Hair follicular keratinocyte (primary cell): ENCODE data around the gene ATAD3A. TPM values are rescaled to one million over a fixed set of nuclear protein-coding genes. Genes with fewer than 3 reads are reported as not detected.

Source experiments
- total RNA-seq: library from RNA; depleted of rRNA; stranded (reverse); fragments of >200 nt; gene quantifications from 2 replicates; pipeline ENCODE4 v1.2.3, GENCODE V29; 2015

The ATAD3A gene
- 40.2 and 78.4 TPM in 2 replicates for total RNA-seq

GRCh38 chr1:1511533-1512285, at the start of gene ATAD3A:
Gene ATAD3A, plus strand, starts transcription at chr1:1512162. Its CDS starts 107 bp downstream, at chr1:1512269.

DNA sequence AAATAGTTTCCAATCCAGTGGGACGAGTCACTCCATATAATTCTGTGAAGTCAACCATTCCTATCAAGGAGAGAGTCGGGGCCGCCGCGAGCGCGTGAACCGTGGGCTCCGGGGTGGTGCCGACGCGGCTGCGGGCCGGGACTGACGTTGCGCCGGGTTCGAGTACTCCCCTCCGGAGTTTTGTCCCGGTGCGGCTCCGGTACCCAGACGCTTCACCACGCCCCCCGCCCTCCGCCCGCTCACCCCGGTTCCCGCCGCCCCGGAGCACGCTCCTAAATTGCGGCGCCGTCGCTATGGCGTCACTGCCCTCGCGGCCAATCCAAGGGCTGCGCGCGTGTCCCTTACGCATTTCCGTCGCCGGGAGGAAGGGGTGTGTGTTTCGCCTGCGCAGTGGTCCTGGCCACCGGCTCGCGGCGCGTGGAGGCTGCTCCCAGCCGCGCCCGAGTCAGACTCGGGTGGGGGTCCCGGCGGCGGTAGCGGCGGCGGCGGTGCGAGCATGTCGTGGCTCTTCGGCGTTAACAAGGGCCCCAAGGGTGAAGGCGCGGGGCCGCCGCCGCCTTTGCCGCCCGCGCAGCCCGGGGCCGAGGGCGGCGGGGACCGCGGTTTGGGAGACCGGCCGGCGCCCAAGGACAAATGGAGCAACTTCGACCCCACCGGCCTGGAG, 40.4 kb upstream of the ATAD3A start, which contains the start of gene ATAD3B:
ATAD3B (plus strand) TSS at position 377 of the 664 bp plus-strand sequence; CDS start at position 497, 120 bp downstream.

GRCh38 chr1:1540090-1540817, 28.3 kb downstream of the ATAD3A start, which contains the start of gene TMEM240:
Gene TMEM240, minus strand, starts transcription at chr1:1540624. Its CDS starts 278 bp downstream, at chr1:1540346.

DNA sequence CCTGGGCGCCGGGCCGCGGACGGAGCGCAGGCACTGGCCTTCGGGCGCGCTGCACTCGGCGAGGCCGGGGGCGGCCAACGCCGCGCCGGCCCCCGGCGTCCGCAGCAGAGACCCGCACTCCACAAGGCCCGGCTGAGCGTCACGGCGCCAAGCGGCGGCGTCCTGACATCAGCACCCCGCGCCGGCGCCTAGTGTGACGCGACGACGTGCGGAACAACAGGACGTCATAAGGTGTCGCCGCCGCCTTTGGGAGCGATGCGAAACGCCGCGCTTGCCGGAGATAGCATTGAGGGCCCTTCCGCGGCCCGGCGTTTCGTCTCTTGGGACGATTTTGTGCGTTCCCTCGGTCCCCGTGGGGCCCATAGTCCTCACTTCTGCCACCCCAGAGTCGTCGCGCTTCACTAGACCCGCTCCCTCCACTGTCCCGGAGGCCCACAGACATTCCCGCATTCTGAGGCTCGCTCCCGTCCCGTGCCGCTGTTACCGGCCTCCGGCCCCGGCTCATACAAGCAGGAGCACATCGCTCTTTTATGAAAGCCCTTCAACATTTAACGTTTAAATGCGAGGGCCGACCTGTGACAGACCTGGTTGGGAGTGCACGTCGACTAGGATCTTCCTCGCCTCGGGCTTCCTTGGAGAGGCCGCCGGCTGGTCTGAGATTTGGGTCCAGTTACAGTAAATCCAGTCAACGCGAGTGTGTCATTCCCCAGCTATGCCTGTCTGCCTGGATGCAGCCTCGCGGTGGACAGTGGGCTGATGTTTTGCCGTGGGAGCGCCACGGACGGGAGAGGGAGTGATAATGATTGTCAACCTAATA, 63.0 kb downstream of the ATAD3A start, which contains the start of gene SSU72:
SSU72 (minus strand) TSS at position 143 of the 817 bp plus-strand sequence. CDS start 306 bp downstream, outside the sequence.

Other genes with a start within 250 kb of the ATAD3A start
- 28.3 and 55.2 TPM in 2 replicates for gene UBE2J2, start 238.3 kb upstream of the ATAD3A start, total RNA-seq
- gene SCNN1D, start 231.7 kb upstream of the ATAD3A start, total RNA-seq, result 0.08 and 0.16 TPM in 2 replicates
- 17.6 and 25.7 TPM in 2 replicates for gene ACAP3, start 204.2 kb upstream of the ATAD3A start, total RNA-seq
- 41.2 and 61.1 TPM in 2 replicates for gene PUSL1, start 203.6 kb upstream of the ATAD3A start, total RNA-seq
- gene INTS11, start 187.5 kb upstream of the ATAD3A start, total RNA-seq, result 78.0 and 80.0 TPM in 2 replicates
- gene CPTP, start 187.4 kb upstream of the ATAD3A start, total RNA-seq, result 29.1 and 32.2 TPM in 2 replicates
- gene TAS1R3, start 180.9 kb upstream of the ATAD3A start, total RNA-seq, result under 0.01 TPM in 1 of 2 replicates, not detected in the other
- 109 and 156 TPM in 2 replicates for gene DVL1, start 162.7 kb upstream of the ATAD3A start, total RNA-seq
- gene MXRA8, start 153.6 kb upstream of the ATAD3A start, total RNA-seq, result 0.39 and 2.0 TPM in 2 replicates
- gene AURKAIP1, start 137.0 kb upstream of the ATAD3A start, total RNA-seq, result 170 and 228 TPM in 2 replicates
- 39.0 and 54.7 TPM in 2 replicates for gene CCNL2, start 112.8 kb upstream of the ATAD3A start, total RNA-seq
- gene MRPL20, start 104.9 kb upstream of the ATAD3A start, total RNA-seq, result 106 and 211 TPM in 2 replicates
- 4.9 and 5.8 TPM in 2 replicates for gene ANKRD65, start 90.9 kb upstream of the ATAD3A start, total RNA-seq
- 7.6 and 12.5 TPM in 2 replicates for gene VWA1, start 76.5 kb upstream of the ATAD3A start, total RNA-seq
- not detected in 2 replicates for gene ATAD3C, start 62.5 kb upstream of the ATAD3A start, total RNA-seq
- 15.9 and 49.1 TPM in 2 replicates for gene ATAD3B, start 40.4 kb upstream of the ATAD3A start, total RNA-seq
- not detected in 2 replicates for gene TMEM240, start 28.5 kb downstream of the ATAD3A start, total RNA-seq
- gene SSU72, start 62.7 kb downstream of the ATAD3A start, total RNA-seq, result 130 and 156 TPM in 2 replicates
- 3.5 and 4.7 TPM in 2 replicates for gene FNDC10, start 88.0 kb downstream of the ATAD3A start, total RNA-seq
- gene MIB2, start 103.3 kb downstream of the ATAD3A start, total RNA-seq, result 24.0 and 45.4 TPM in 2 replicates
- 0.08 and 3.7 TPM in 2 replicates for gene MMP23B, start 120.0 kb downstream of the ATAD3A start, total RNA-seq
- 9.0 and 14.0 TPM in 2 replicates for gene CDK11B, start 146.8 kb downstream of the ATAD3A start, total RNA-seq
- gene SLC35E2B, start 180.6 kb downstream of the ATAD3A start, total RNA-seq, result 8.0 and 12.4 TPM in 2 replicates
- 7.2 and 10.3 TPM in 2 replicates for gene CDK11A, start 212.2 kb downstream of the ATAD3A start, total RNA-seq